GM12892 (cell line): ENCODE results near the gene TRIM25.

Experiments used
- POLR2A ChIP-seq: IDR thresholded peaks from 2 replicates; pipeline ENCODE4 v1.6.1; 2011; ENCODE audit warnings: low read depth, low read length, control low read depth
- POLR2AphosphoS5 ChIP-seq: IDR thresholded peaks from 2 replicates; pipeline ENCODE4 v1.6.1; 2011; ENCODE audit warnings: low read depth, low read length, control low read depth

DNA sequence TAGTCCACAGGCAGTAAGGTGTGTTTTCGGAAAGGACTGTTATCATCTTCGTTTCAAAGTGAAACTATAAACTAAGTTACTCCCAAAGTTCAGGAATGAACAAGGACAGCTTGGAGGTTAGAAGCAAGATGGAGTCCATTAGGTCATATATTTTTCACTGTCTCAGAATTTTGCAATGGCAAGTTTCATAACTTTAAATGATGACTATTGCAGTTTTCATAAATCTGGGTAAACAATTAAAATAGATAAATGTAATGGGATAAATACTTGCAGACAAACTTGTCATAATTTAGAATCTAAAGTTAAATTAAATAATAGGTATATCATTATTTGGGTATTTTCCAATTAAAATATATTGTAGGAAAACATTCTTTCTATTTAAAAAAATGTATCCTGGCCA lies 14.7 kb upstream of the TRIM25 start:
- TF ChIP-seq POLR2A (no peak), POLR2AphosphoS5 (no peak)
